CD4-positive, alpha-beta memory T cell (primary cell): Measurements from ENCODE around the gene FZD4. TPM values are rescaled to one million over a fixed set of nuclear protein-coding genes. Genes with fewer than 3 reads are reported as not detected.
"Not testable (repeated sequence)": the region's sequence is repeated elsewhere in the genome, so short reads cannot be mapped to it uniquely, and the experiment has no call there.

Experiments used
- CTCF ChIA-PET: fragments of 350-600 bp; sonication (Branson Sonifier 250); formaldehyde crosslinking; loops from one replicate; lab custom pipeline; 2021; ENCODE audit warnings: inconsistent platforms; ENCODE audit not compliant: partially characterized antibody; lab: Charles Lee
- POLR2A ChIA-PET: fragments of 350-600 bp; sonication (Branson Sonifier 250); formaldehyde crosslinking; loops from one replicate; lab custom pipeline; 2021; ENCODE audit not compliant: partially characterized antibody; lab: Charles Lee
- DNase-seq, 5 donors: peaks; one replicate each; pipeline versions ENCODE4 v3.0.0 to v3.0.0-alpha.2; 2020 to 2022; ENCODE audit warnings: mixed read lengths in 1 of 5
- H3K27ac ChIP-seq: one replicate; pipeline ENCODE4 v1.7.0; 2013; ENCODE audit warnings: low read depth, low read length
- H3K27me3 ChIP-seq: 2 replicates; pipeline ENCODE4 v1.7.0; 2013; ENCODE audit warnings: mild to moderate bottlenecking, low read length, moderate library complexity; ENCODE audit not compliant: insufficient read depth
- H3K36me3 ChIP-seq: 2 replicates; pipeline ENCODE4 v1.7.0; 2013; ENCODE audit warnings: mild to moderate bottlenecking, low read length, moderate library complexity; ENCODE audit not compliant: insufficient read depth
- H3K4me1 ChIP-seq: 2 replicates; pipeline ENCODE4 v1.7.0; 2013; ENCODE audit warnings: mild to moderate bottlenecking, low read length, moderate library complexity; ENCODE audit not compliant: insufficient read depth
- H3K4me3 ChIP-seq, 2 donors: one replicate each; pipeline ENCODE4 v1.7.0; 2013; ENCODE audit warnings: low read length in 2 of 2, mild to moderate bottlenecking in 1 of 2
- H3K9me3 ChIP-seq, 2 donors: one replicate each; pipeline ENCODE4 v1.7.0; 2013; ENCODE audit warnings: low read length in 2 of 2, control low read depth in 1 of 2; ENCODE audit not compliant: control insufficient read depth in 1 of 2
- H3K27ac Mint-ChIP-seq, 7 donors: one replicate each; pipeline ENCODE4 v1.8.0; 2020 to 2021; ENCODE audit warnings: mixed read lengths in 7 of 7, mild to moderate bottlenecking in 6 of 7, inconsistent platforms in 3 of 7, moderate library complexity in 3 of 7
- H3K27me3 Mint-ChIP-seq, 2 donors: one replicate each; pipeline ENCODE4 v1.8.0; 2020 to 2021; ENCODE audit warnings: mixed read lengths in 2 of 2
- H3K36me3 Mint-ChIP-seq, 2 donors: one replicate each; pipeline ENCODE4 v1.8.0; 2020 to 2021; ENCODE audit warnings: mixed read lengths in 2 of 2, inconsistent platforms in 1 of 2, mild to moderate bottlenecking in 1 of 2
- H3K4me1 Mint-ChIP-seq, 4 donors: one replicate each; pipeline ENCODE4 v1.8.0; 2020 to 2021; ENCODE audit warnings: mixed read lengths in 4 of 4, mild to moderate bottlenecking in 1 of 4
- H3K4me3 Mint-ChIP-seq, 8 donors: one replicate each; pipeline ENCODE4 v1.8.0; 2020 to 2021; ENCODE audit warnings: mixed read lengths in 8 of 8, mild to moderate bottlenecking in 7 of 8, moderate library complexity in 6 of 8, inconsistent platforms in 3 of 8
- H3K9me3 Mint-ChIP-seq, 8 donors: one replicate each; pipeline ENCODE4 v1.8.0; 2020 to 2021; ENCODE audit warnings: mixed read lengths in 8 of 8, mild to moderate bottlenecking in 5 of 8, inconsistent platforms in 3 of 8, moderate library complexity in 1 of 8
- intact Hi-C: fragments of 100-400 bp; cut with micrococcal nuclease; formaldehyde crosslinking; loops from one replicate; pipeline ENCODE4 v1.15.1; 2023
- polyA plus RNA-seq, 2 donors: library from polyadenylated mRNA; unstranded; fragments of 300-500 nt; fragmentation: Illumina TruSeq; gene quantifications; one replicate each; pipeline ENCODE4 v1.2.3, GENCODE V29; 2021
- total RNA-seq, 2 experiments: library from RNA; stranded (reverse); gene quantifications; one replicate each; pipeline ENCODE4 v1.2.3, GENCODE V29; 2021

Gene FZD4
- total and polyA plus RNA-seq, 4 experiments from 2014 or later: 0.03 to 0.06 TPM; not detected in 2

DNA sequence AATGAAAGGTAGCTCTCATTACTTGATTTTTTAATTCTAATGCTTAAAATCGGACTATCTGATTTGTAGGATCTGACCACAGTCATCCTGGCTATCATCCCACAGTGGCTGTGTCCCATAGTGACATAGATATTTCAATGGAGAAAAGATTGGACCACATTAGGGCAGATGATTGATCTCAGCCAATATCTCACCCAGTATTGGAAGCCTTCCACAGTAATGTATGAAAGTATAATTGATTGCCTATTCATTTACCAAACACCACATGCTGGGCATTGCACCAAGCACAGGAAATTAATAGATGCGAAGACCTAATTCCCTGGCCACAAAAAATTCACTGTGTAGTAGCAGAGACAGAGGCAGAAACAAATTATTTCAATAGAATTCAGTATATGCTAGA is 37.6 kb downstream of the FZD4 start:
- Mint-ChIP-seq H3K9me3 (no peaks in the 10 kb centered on the region), H3K4me1 (peaks cover 0 to 8% (median 1%) of the 10 kb centered on the region in 4 donors), H3K27ac (no peak overlapping the region), H3K4me3 (no peak overlapping the region), H3K27me3 (peaks cover 0 to 6% of the 10 kb centered on the region in 2 donors), H3K36me3 (no peaks in the 10 kb centered on the region)
- no peaks in the 10 kb centered on the region for H3K36me3 ChIP-seq
- H3K4me1 ChIP-seq: peaks cover 6% of the 10 kb centered on the region
- intact Hi-C loops: no loop called here
- H3K4me3 ChIP-seq: no peak overlapping the region
- H3K27ac ChIP-seq: no peak overlapping the region
- ChIA-PET POLR2A (no interaction called here), CTCF (interaction anchor here (1.0 to 1.4 kb wide), 3 partner anchors 22 to 371 kb away, joined by 3 read pairs; no protein-coding TSS in a partner anchor)
- H3K27me3 ChIP-seq: no peaks in the 10 kb centered on the region
- DNase-seq: no peak
- H3K9me3 ChIP-seq: no peaks in the 10 kb centered on the region

- no peaks in the 10 kb centered on the region for H3K36me3 Mint-ChIP-seq
- no peaks in the 10 kb centered on the region for H3K27me3 ChIP-seq
- H3K9me3 ChIP-seq: no peaks in the 10 kb centered on the region
- peak overlapping the region in 1 of 8 donors; percentile 2 for H3K4me3 Mint-ChIP-seq
- intact Hi-C loops: no loop called here
- peaks cover 0 to 5% (median 0%) of the 10 kb centered on the region in 8 donors for H3K9me3 Mint-ChIP-seq
- POLR2A ChIA-PET: no interaction called here
- no peak overlapping the region for H3K27ac ChIP-seq
- H3K36me3 ChIP-seq: no peaks in the 10 kb centered on the region
- peaks cover 6% of the 10 kb centered on the region for H3K4me1 ChIP-seq
- H3K27ac Mint-ChIP-seq: no peak overlapping the region
- no peak for DNase-seq
- H3K4me1 Mint-ChIP-seq: peaks cover 0 to 8% (median 1%) of the 10 kb centered on the region in 4 donors
- H3K27me3 Mint-ChIP-seq: peaks cover 0 to 6% of the 10 kb centered on the region in 2 donors
- CTCF ChIA-PET: no interaction called here
- H3K4me3 ChIP-seq: no peak overlapping the region
These were observed 38.9 kb downstream of the FZD4 start for GRCh38 chr11:86916330-86916729.

DNA sequence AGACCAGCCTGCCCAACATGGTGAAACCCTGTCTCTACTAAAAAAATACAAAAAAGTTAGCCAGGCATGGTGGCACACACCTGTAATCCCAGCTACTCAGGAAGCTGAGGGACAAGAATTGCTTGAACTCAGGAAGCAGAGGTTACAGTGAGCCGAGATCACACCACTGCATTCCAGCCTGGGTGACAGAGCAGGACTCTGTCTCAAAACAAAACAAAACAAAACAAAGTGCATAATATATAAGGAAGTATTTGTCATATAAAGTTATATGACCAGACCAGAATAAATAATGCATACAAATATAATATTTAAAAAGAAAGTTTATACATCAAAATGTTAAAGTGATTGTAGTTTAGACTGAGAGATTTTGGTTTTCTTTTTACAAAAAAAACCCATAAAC is 39.3 kb downstream of the FZD4 start:
- DNase-seq, H3K4me3 Mint-ChIP-seq, POLR2A ChIA-PET, intact Hi-C loops, H3K36me3 Mint-ChIP-seq, H3K27me3 ChIP-seq, H3K27me3 Mint-ChIP-seq, H3K27ac ChIP-seq, CTCF ChIA-PET, H3K4me1 ChIP-seq, H3K36me3 ChIP-seq, H3K4me1 Mint-ChIP-seq, H3K9me3 Mint-ChIP-seq, H3K4me3 ChIP-seq, H3K27ac Mint-ChIP-seq, H3K9me3 ChIP-seq: not testable (repeated sequence)

GRCh38 chr11:86914865-86915519 is 40.2 kb downstream of the FZD4 start:
- POLR2A ChIA-PET: no interaction called here
- no peaks in the 10 kb centered on the region for H3K36me3 ChIP-seq
- Mint-ChIP-seq H3K36me3 (no peaks in the 10 kb centered on the region), H3K4me3 (no peak overlapping the region), H3K4me1 (peaks cover 0 to 8% (median 1%) of the 10 kb centered on the region in 4 donors), H3K27ac (no peak overlapping the region), H3K9me3 (peaks cover 0 to 5% (median 0%) of the 10 kb centered on the region in 8 donors), H3K27me3 (peaks cover 0 to 6% of the 10 kb centered on the region in 2 donors)
- CTCF ChIA-PET: no interaction called here
- no peaks in the 10 kb centered on the region for H3K27me3 ChIP-seq
- H3K4me1 ChIP-seq: peaks cover 6% of the 10 kb centered on the region
- no peak for DNase-seq
- H3K27ac ChIP-seq: no peak overlapping the region
- H3K4me3 ChIP-seq: no peak overlapping the region
- H3K9me3 ChIP-seq: no peaks in the 10 kb centered on the region
- intact Hi-C loops: no loop called here

DNA sequence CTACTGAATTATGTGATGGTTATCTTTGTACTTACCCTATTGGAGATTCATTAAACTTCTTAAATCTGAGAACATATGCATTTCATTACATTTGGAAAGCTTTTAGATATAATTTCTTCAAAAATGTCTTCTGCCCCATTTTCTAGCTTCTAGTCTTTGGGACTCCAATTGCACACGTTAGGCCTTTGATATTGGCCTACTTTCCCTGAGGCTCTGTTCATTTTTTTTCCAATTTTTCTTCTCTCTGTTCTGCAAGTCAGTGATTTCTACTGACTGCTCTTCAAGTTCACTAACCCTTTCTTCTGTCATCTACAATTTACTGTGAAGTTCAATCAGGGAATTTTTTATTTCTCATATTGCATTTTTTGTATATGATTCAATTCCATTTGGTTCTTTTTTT is 43.0 kb downstream of the FZD4 start:
- ChIA-PET CTCF (no interaction called here), POLR2A (no interaction called here)
- intact Hi-C loops: no loop called here
- Mint-ChIP-seq H3K4me3 (no peak overlapping the region), H3K27ac (no peak overlapping the region), H3K9me3 (peaks cover 0 to 5% (median 0%) of the 10 kb centered on the region in 8 donors), H3K27me3 (peaks cover 0 to 6% of the 10 kb centered on the region in 2 donors), H3K36me3 (no peaks in the 10 kb centered on the region), H3K4me1 (peaks cover 0 to 8% (median 1%) of the 10 kb centered on the region in 4 donors)
- H3K27ac ChIP-seq: no peak overlapping the region
- no peaks in the 10 kb centered on the region for H3K36me3 ChIP-seq
- H3K4me1 ChIP-seq: peaks cover 6% of the 10 kb centered on the region
- DNase-seq: no peak
- H3K4me3 ChIP-seq: no peak overlapping the region
- H3K27me3 ChIP-seq: no peaks in the 10 kb centered on the region
- H3K9me3 ChIP-seq: no peaks in the 10 kb centered on the region

- no peaks in the 10 kb centered on the region for H3K36me3 Mint-ChIP-seq
- Histone ChIP-seq H3K27me3 (no peaks in the 10 kb centered on the region), H3K4me3 (no peak overlapping the region), H3K4me1 (no peaks in the 10 kb centered on the region), H3K27ac (no peak overlapping the region), H3K36me3 (no peaks in the 10 kb centered on the region), H3K9me3 (no peaks in the 10 kb centered on the region)
- no peaks in the 10 kb centered on the region for H3K4me1 Mint-ChIP-seq
- no peak overlapping the region for H3K4me3 Mint-ChIP-seq
- CTCF ChIA-PET: interaction anchor here (1.4 kb wide), 1 partner anchor 28 kb away, joined by 3 read pairs; no protein-coding TSS in a partner anchor
- POLR2A ChIA-PET: no interaction called here
- peaks cover 0 to 5% (median 0%) of the 10 kb centered on the region in 8 donors for H3K9me3 Mint-ChIP-seq
- no peak for DNase-seq
- peaks cover 0 to 6% of the 10 kb centered on the region in 2 donors for H3K27me3 Mint-ChIP-seq
- intact Hi-C loops: no loop called here
- no peak overlapping the region for H3K27ac Mint-ChIP-seq
These were observed 44.6 kb downstream of the FZD4 start for GRCh38 chr11:86910592-86910991.

DNA sequence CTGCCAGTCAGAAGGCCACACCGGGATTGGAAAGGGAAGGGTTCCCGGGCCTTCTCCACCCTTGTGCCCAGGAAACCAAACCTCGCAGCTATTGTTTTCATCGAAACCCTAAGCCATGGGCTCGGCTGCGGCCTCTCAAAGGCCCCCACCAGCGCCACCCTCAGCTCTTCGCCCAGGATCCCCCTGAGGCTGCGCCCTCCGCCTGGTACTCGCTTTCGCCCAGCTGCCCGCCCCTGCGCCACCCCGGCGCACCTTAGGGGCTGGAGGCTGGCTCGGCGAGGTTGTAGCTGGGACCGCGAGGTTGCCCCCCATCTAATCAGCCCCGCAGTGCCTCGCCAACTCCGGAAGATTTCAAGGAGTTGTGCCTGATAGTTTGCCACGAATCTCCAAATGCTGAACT is 49.0 kb downstream of the FZD4 start:
- no peak overlapping the region for H3K27ac Mint-ChIP-seq
- H3K4me1 ChIP-seq: no peaks in the 10 kb centered on the region
- no peaks in the 10 kb centered on the region for H3K9me3 ChIP-seq
- H3K9me3 Mint-ChIP-seq: no peaks in the 10 kb centered on the region
- intact Hi-C loops: no loop called here
- POLR2A ChIA-PET: no interaction called here
- H3K36me3 ChIP-seq: no peaks in the 10 kb centered on the region
- no peaks in the 10 kb centered on the region for H3K4me1 Mint-ChIP-seq
- no peaks in the 10 kb centered on the region for H3K27me3 Mint-ChIP-seq
- no peak overlapping the region for H3K4me3 Mint-ChIP-seq
- no peaks in the 10 kb centered on the region for H3K27me3 ChIP-seq
- CTCF ChIA-PET: no interaction called here
- no peak overlapping the region for H3K27ac ChIP-seq
- no peak for DNase-seq
- H3K4me3 ChIP-seq: no peak overlapping the region
- H3K36me3 Mint-ChIP-seq: no peaks in the 10 kb centered on the region
